Activated T-cell treated with anti-CD3 and anti-CD28 coated beads for 24 hours (primary cell): ENCODE results near the gene AMPD2.

Experiments used
- DNase-seq: peaks from one replicate; pipeline ENCODE4 v3.0.0-alpha.2; 2020; ENCODE audit warnings: low read depth

Gene AMPD2

GRCh38 chr1:109630898-109631512 lies 11.4 kb downstream of the AMPD2 start:
- no peak for DNase-seq

GRCh38 chr1:109631513-109632505 lies 12.2 kb downstream of the AMPD2 start:
- DNase-seq: no peak

- no peak for DNase-seq
Measured at GRCh38 chr1:109632671-109633346, 13.2 kb downstream of the AMPD2 start.

GRCh38 chr1:109634292-109634691 lies 14.7 kb downstream of the AMPD2 start:
- DNase-seq: no peak

- no peak for DNase-seq
Measured at GRCh38 chr1:109634771-109635750, 15.4 kb downstream of the AMPD2 start.

GRCh38 chr1:109635862-109636200 lies 16.2 kb downstream of the AMPD2 start:
- no peak for DNase-seq

GRCh38 chr1:109636201-109636952 lies 16.7 kb downstream of the AMPD2 start:
- DNase-seq: no peak

- no peak for DNase-seq
Measured at GRCh38 chr1:109637446-109637845, 17.8 kb downstream of the AMPD2 start.

GRCh38 chr1:109639063-109639840 lies 19.6 kb downstream of the AMPD2 start:
- DNase-seq: no peak

GRCh38 chr1:109639841-109640184 lies 20.2 kb downstream of the AMPD2 start:
- DNase-seq: no peak

GRCh38 chr1:109640285-109640865 lies 20.7 kb downstream of the AMPD2 start:
- DNase-seq: peak; percentile 87

GRCh38 chr1:109641078-109641740 lies 21.6 kb downstream of the AMPD2 start:
- no peak for DNase-seq

GRCh38 chr1:109641861-109642260 lies 22.2 kb downstream of the AMPD2 start:
- no peak for DNase-seq

- DNase-seq: no peak
Measured at GRCh38 chr1:109642626-109643025, 23.0 kb downstream of the AMPD2 start.

GRCh38 chr1:109643385-109644230 lies 24.0 kb downstream of the AMPD2 start:
- DNase-seq: peak; percentile 81

GRCh38 chr1:109644670-109645069 lies 25.0 kb downstream of the AMPD2 start:
- DNase-seq: no peak

- no peak for DNase-seq
Measured at GRCh38 chr1:109649491-109649914, 29.9 kb downstream of the AMPD2 start.

- DNase-seq: no peak
Measured at GRCh38 chr1:109650609-109651008, 31.0 kb downstream of the AMPD2 start.
